ENCODE results near the gene HSBP1.

Gene HSBP1

DNA sequence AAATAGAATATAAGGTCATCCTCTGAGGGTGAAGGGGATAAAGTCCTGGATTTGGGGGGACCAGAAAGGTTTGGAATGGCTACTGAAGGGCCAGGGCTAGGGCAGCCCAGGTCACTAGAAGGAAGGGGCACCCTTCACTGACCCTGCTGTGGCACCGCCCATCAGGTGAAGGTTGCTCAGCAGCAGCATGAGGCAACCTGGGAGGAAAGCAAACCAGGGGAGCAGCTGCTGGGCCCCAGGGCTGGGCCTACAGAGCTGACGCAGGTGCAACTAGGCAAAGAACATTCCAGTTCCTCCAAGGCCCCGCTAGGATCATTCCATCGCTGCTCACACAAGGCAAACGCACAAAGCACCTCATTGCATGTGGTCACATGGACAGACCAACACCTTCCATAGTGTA is 3.4 kb upstream of the HSBP1 start:
- DNase-seq, result no peak

DNA sequence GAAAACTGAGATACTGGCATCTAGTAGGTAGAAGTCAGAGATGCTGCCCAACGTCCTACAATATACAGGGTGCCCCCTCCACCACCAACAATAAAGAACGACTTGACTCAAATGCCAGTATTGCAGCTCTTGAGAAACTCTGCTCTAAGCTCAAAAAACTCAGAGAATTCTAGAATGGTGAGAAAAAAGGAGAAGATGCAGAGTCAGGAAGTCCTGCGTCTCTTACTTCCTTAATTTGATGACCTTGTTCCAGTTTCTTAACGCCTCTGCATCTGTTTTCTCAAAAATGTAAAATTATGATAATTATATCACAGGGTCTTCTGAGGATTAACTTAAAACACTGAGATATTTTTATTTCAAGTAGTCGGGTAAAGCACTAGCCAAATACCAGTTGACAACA is 1.7 kb upstream of the HSBP1 start:
- DNase-seq, result no peak

DNA sequence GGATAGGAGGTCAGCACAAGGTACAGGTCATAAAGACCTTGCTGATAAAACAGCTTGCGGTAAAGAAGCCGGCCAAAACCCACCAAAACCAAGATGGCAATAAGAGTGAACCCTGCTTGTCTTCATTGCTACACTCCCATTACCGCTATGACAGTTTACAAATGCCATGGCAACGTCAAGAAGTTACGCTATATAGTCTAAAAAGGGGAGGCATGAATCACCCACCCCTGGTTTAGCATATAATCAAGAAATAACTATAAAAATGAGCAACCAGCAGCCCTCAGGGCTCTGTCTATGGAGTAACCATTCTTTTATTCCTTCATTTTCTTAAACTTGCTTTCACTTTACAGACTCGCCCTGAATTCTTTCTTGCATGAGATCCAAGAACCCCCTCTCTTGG is 1.0 kb upstream of the HSBP1 start:
- DNase-seq, result no peak

DNA sequence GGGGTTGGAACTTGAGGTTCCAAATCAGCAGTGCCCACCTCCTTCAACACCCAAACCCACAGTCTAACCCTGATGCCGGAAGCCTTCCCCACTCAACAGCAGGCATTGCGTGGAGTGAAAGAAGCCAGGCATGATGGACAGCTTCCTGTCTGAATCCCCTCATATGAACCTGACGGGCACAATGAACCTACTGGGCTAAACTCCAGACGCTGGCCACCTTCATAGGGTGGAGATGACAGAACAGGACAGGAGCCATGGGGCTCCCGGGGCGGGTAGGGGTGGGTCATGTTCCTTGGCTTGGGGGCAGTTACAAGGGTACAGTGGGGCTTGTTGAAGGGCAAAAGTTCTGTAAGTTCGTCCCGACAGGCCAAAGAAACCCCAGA is 460 bp upstream of the HSBP1 start:
- DNase-seq, result no peak

DNA sequence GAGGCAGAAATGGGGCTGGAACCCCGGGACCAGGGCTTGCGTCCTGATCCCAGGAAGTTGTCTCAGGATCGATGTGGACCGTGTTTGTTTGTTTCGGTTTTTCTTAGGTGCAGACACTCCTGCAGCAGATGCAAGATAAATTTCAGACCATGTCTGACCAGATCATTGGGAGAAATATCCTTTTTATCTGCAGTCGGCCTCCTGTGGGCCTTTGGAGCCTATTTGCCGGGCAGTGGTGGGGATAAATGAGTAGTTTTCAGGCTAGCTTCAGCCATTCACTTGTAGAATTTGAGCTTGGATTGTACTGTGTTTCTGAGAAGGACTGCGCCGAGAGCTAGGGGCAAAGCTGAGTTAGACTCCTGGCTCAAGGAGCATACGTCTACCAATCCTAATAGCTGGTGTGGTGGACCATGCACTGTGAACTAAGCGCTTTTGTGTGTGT is 816 bp downstream of the HSBP1 start:
- no peak for DNase-seq

DNA sequence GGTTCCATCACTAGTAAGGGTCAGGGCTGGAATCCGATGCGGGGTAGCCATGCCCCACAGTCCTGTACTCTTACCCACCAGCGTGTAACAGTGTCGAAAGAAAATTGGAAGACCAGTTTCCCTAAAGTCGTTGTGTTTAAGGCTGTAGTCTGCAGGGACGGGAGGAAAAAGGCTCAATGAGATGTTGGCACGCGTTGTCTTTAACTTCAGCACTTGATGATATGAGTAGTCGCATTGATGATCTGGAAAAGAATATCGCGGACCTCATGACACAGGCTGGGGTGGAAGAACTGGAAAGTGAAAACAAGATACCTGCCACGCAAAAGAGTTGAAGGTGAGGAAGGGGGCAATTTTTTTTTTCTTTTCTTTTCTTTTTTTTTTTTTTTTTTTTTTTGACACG is 1.3 kb downstream of the HSBP1 start:
- DNase-seq, result no peak

DNA sequence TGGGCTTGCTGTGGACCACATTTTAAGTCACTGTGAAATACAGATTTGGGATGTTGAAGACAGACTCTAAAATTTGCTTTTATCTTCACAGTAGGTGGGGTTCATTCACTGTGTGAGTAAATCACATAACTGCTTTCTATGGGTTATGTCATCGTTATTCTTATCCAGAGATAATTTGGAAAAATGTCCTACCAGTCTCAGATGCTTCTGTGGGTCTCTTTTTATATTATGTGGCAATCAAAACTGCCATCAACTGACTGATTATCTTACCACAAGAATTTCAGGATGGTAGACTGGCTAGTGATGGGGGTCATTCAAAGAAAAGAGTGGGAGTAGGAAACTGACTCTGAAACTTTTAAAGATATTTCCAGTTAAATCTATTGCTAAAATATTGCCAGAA is 3.1 kb downstream of the HSBP1 start:
- no peak for DNase-seq

DNA sequence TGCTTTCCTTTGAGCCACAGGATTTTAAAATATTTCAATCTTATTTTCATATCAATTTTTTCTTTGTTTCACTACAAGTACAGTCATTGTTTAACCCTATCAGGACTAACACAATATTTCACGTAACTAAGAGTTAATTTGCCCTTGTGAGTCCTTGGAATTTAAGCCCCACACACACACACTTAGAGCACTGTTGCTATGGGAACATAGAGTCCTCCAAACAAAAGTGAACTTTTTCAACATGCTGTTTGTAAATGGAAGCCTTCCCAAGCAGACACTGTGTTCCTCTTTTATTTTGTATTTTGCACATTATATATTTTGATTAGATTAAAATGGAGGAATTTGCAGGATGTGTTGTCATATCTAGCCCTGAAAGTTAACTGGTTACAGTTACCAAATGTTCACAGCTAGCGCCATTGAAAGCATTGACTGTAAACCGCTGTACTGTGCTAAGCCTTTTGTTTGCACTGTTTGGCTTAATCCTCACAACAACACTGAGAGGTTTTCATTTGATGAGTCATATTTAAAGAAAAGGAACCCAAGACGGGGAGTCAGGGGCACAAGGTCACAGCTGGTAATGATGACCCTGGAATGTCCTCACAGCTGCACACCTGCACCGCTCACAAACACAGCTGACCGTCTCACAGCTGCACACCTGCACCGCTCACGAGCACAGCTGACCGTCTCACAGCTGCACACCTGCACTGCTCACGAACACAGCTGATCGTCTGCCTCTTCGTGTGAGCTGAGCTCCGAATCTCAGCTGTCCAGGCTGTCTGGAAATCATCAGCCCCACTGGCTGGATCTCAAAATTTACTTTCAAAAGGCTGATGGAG is 6.3 kb downstream of the HSBP1 start:
- peak; percentile 90 for DNase-seq

DNA sequence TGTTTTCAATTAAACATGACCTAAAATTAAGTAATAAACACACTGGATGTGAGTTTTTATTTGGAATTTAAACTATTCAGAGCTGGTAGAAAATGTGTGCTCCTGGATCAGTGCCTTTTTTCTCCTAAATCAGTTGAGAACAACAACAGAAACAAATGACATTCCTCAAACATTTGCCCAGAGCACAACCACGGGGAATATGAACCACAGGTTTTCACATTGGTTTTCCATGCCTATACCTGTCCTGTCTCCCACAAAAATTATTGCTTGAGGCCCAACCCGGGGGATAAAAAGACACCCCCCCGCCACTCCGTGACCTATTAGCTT is 6.8 kb downstream of the HSBP1 start:
- DNase-seq, result no peak

DNA sequence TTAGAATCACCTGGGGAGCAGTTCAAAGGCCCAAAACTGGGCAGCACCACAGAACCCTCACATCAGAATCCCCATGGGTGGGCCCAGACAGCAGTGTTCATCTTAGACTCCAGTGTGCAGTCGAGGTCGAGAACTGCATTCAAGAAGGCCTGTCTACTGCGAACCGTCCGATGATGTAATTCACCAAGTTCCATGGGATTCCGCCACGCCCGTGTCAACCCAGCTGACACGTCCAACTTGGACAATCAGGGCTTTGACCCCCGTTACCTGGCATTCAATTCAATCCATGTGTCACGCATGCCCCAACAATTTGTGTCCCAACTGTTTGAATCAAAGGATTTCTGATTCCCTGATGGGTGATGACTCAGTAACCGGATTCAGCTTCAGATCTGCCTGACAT is 9.2 kb downstream of the HSBP1 start:
- no peak for DNase-seq

DNA sequence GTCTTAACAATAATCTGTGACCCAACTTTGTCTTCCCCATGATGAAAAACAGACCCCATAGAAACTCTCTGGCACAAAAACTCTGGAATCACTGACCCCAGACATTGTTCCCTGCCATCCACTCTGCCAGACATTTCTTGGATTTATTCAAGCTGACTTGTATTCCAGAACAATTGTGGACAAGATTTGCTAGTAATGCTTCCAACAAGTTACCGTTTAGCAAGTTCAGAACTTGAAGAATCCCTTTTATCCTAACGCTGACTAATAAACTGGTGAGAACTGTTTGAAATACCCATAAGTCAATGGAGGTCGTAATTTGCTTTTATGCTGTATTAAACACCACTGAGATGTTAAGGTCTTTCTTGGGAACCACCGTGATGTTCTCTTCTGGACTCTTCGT is 10.5 kb downstream of the HSBP1 start:
- DNase-seq, result no peak

DNA sequence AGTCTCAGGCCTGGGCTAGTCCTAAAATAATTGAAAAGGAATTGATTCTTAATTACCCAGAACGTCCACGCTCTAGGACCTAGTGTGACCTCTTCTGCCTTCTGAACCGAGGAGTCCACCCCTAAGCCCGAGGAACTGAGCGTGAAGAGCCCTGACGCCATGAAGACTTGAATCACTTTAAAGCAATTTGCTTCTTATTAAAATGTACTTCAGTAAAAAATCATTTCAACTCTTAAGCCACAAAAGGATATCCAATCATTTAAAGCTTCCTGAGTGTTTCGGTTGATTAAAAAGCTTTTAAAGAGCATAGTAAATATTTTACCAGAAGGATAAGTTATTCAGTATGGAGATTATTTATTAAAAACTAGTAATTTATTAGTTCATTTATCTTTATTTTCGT is 11.6 kb downstream of the HSBP1 start:
- DNase-seq, result no peak

DNA sequence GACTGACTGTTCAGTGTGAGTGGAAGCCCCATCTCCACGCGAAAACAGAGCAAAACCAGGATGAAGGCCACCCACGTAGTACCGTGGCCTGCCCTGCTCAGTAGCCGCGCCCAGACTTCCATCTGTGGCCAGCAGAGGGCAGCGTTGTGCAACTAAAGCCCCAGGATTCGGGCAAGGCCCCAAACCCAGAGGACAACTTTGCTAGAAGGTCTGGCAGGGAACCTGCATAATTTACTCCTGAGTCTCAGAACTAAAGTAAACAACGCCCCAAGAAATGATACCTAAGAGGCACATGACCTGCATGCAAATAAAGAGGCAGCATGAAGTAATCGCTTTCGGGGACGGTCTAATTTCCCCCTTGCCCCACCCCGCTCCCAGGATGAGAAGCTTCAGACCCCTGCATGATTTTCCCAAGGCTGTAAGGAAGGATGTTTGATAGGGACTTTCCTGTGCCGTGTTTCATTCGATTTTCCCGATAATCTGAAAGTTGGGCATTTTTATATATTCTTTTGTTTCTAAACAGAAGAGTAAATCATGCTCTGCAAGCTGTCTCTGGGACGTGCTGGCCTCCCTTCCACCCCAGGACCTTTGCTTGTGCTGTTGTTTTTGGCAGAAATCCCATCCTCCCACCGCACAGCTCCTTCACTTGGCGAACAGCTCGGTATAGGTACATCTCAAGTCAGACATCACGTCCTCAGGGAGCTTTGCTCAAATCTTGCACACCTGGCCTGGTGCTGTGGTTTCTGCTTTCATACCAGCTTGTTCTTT is 18.6 kb downstream of the HSBP1 start:
- DNase-seq, result peak; percentile 61

DNA sequence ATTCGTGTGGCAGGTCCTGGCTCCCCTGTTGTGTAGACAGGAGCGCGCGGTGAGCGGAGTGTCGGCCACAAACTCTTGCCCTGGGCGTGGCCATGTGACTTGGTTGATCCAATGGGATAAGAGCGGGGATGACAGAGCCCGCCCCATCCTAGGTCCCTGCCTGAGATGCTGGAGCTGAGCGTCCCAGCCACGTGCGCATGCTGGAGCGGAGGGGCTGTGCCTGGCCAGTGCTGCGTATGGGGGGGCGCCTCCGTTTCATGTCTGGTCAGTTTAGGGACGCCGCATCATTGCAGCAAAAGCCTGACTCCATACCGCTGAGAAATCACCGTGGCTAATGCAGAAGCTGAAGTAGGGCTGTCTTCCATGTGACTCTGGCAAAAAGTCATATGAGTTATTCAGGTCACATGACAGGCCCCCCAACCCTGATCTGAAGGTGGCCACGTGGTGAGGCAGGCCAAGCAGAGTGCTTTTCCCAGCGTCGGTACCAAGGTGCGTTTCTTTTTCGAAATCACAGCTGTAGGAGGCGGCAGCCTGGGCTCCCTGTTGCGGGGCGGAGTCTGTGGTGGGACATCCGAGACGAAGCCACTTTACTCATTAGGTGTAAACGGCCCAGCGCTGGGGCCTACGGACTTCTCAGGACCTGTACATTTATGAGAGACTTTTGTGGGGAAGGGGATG is 22.5 kb downstream of the HSBP1 start:
- DNase-seq, result no peak

DNA sequence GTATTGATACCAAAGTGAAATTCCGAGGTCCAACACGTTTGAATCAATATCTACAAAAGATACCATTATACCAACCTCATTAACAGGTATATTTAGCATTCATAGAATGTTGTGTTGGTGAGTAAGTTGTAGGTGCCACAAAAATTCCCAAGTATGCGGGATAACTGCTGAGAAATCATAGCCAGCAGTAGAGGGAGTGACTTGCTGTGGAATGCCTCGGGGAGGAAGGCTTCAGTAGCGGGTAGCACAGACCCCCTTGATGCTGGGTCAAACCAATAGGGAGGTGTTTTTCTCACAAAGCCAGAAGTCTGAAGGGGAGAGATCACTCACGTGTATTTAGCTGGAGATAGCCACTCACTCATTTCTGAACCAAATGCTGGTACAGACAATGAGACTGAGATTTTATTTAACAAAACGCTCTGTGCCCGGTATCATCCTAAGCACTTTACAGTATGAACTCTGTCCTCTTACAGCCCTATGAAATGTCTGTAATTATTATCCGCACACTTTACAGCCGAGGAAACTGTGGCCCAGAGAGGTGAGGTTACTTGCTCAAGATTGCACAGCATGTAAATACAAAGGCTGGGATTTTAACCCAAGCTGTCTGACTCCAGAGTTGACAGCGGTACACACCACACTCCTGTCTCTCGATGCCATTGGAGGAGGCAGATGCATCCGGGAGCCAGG is 23.1 kb downstream of the HSBP1 start:
- DNase-seq, result no peak

DNA sequence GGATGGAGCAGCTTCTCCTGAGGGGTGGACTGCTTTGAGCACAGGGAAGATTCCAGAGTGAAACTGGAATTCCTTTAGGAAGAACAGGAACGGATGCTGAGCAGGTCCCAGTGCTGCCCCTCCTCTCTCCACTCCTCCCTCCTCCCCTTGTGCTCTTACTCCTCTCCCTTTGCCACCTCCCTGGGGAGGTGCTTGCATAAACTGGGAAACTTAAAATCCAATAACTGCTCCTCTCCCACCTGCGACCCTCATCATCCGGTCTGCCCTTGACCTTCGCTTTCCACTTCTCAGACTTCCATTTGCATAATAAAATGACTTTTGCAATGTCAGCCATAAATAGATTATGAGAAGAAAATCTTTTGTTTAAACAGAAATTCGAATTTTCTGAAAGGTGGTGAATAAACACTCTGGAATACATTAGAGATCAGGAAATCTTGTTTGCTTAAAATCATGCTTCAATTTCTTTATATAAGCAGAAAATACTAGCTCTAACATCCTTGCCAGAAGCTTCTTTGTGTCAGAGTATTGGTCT is 23.7 kb downstream of the HSBP1 start:
- DNase-seq, result no peak

DNA sequence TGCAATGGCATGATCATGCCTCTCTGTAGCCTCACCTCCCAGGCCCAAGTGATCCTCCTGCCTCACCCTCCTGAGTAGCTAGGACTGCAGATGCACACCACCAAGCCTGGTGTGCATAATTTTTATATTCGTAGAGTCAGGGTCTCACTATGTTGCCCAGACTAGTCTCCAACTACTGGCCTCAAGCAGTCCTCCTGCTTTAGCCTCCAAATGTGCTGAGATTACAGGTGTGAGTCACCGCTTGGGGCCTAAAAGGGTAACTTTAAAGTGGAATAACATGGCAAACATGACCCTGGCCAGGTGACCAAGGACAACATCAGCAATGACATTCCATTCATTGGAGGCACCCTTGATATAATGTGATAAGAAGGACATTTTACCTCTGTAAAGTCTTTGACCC is 26.1 kb downstream of the HSBP1 start:
- no peak for DNase-seq

DNA sequence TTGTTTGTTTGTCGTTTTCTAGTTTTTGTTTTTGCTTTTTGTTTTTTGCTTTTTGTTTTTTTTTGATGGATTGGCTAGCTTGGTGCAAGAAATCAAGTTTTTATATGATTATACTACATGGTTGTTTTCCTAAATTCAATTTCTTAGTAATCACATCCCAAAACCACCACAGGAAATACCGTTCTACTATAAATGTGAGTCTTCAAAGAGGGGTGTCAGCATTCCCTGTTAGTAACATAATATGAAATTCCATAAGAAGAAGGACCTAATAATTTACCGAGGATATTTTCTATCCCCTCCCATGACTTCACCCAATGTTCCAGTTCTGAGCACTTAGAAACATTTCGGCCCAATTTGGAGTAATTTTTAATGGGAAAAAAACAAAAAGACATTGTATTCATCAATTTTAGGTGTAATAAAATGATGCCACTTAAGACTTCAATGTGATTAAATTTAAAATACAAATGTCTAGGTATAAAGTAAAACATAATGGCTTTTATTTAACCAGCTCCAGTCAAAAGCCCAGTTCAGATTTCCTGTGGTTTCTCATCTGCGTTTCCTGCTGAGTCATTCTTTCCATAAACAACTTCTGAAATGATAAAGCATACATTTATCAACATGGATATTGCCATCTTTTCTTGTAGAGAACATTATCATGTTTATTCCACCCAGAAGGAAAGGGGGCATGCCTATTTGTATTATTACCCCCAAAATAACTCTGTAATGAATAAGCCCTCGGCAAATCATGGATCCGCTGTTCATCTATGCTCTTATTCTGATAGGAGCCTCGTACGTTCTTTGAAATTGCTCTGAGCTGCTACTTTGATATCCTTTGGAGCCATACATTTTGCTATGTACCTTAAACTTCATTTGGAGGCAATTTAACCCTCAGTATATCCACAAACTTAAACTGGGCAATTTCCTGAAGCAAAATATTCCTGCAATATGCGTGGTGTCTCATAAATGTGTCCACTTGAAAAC is 28.1 kb downstream of the HSBP1 start:
- peak; percentile 63 for DNase-seq

DNA sequence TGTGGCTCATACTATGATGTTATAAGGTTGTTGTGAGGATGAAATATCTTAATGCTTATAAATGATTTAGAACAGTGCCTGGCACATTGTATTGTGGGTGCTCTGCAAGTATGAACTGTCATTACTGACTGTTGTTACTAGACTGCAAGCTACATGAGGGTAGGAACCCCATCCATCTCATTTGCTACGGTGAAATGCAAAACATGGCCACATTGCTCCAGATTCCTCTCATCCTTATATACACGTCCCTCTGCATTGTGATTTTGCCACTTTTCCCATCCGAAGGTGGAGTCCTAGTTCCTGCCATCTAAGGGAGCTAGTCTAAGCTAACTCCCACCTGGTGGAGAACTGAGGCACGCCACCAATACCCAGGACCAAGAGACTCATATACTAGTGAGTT is 29.8 kb downstream of the HSBP1 start:
- DNase-seq, result no peak

DNA sequence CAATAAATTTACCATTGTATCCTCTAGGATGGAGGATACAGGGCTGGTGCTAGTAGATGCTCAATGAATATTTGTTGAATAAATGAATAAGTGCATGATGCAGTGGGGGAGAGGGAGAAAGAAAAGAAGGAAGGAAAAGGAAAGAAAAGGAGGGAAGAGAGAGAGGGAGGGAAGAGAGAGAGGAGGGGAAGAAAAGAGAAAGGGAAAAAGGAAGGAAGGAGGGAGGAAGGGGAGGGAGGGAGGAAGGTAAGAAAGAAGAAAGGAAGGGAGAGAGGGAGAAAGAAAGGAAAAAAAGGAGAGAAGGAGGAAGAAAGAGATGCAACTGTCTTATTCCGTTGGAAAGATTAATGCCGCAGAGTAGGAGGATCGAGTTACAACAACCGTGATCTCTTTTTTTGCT is 30.4 kb downstream of the HSBP1 start:
- DNase-seq, result no peak

DNA sequence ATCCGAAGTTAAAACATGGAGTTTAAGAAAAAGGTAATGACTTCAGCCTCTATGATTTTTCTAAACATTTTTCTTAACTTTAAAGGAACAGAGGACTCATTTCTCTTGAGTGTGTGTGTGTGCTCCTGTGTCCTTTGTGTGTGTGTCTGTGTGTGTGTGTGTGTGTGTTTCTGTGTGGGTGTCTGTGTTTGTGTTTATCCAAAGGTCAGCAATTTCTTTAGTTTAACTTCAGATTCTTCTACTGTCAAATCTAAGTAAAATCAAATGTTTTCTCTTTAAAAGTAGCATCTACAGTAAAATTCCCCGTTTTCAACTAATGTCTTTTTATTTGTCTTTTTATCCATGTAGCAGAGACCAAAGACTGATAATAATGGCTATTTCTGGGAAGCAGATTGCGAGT is 31.8 kb downstream of the HSBP1 start:
- no peak for DNase-seq

DNA sequence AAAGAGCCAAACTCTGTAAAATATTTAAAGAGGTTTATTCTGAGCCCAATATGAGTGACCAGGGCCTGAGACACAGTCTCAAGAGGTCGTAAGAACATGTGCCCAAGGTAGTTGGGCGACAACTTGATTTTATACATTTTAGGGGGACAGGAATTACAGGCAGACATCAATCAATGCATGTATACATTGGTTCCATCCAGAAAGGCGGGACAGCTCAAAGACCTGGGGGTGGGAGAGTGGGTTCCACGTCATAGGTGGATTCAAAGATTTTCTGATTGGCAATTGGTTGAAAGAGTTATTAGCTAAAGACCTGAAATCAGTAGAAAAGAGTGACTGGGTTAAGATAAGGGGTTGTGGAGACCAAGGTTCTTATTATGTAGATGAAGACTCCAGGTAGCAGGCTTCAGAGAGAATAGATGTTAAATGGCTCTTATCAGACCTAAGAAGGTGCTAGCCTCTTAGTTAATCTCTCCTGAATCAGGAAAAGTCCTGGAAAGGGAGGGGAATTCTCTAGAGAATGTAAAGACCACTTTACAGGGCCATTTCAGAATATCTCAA is 32.4 kb downstream of the HSBP1 start:
- no peak for DNase-seq

Measured in NCI-H146 (cell line).